Testis (tissue), 3 donors: Measurements from ENCODE around the gene STK35. TPM values are rescaled to one million over a fixed set of nuclear protein-coding genes. Genes with fewer than 3 reads are reported as not detected.

Experiments
- DNase-seq: peaks from one replicate; pipeline ENCODE4 v3.0.0-alpha.2; 2019
- H3K27ac ChIP-seq, 2 donors: fragments of 200-600 bp; sonication (generic); one replicate each; pipeline ENCODE4 v1.5.1; 2019
- H3K27me3 ChIP-seq: fragments of 200-600 bp; sonication (generic); one replicate; pipeline ENCODE4 v1.5.1; 2019
- H3K36me3 ChIP-seq: fragments of 200-600 bp; sonication (generic); one replicate; pipeline ENCODE4 v1.5.1; 2017; ENCODE audit warnings: low read depth; ENCODE audit errors: missing control alignments
- H3K4me1 ChIP-seq: fragments of 200-600 bp; sonication (generic); one replicate; pipeline ENCODE4 v1.5.1; 2019
- H3K4me3 ChIP-seq, 2 donors: fragments of 200-600 bp; sonication (generic); one replicate each; pipeline ENCODE4 v1.5.1; 2017 to 2019
- H3K9me3 ChIP-seq: fragments of 200-600 bp; sonication (generic); one replicate; pipeline ENCODE4 v1.5.1; 2017
- CTCF ChIP-seq, 3 experiments: fragments of 450-650 bp in 2 of 3; fragments of 200-600 bp in 1 of 3; sonication (generic) in 1 of 3; IDR thresholded peaks; one replicate each; pipeline ENCODE4 v1.5.1; 2016 to 2019; ENCODE audit warnings: antibody characterized with exemption in 3 of 3, mild to moderate bottlenecking in 2 of 3, moderate library complexity in 1 of 3
- POLR2A ChIP-seq: fragments of 450-650 bp; IDR thresholded peaks from one replicate; pipeline ENCODE4 v1.6.1; 2017; ENCODE audit warnings: antibody characterized with exemption, mild to moderate bottlenecking, moderate library complexity
- WGBS, 2 donors: methylation state at CpG; one replicate each; pipeline ENCODE4 v1.1.5; 2018; 5-methylcytosine and 5-hydroxymethylcytosine counted together
- intact Hi-C: fragments of 100-400 bp; cut with DNase I; formaldehyde crosslinking; loops from one replicate; pipeline ENCODE4 v1.15.1; 2023; ENCODE audit warnings: low total_unique reads
- polyA plus RNA-seq: library from polyadenylated mRNA; stranded (reverse); fragments of 350-450 nt; fragmentation: Illumina TruSeq; extraction: RNeasy Lipid Tissue Mini Kit (QIAGEN cat#74804); gene quantifications from one replicate; pipeline ENCODE4 v1.2.3, GENCODE V29; 2014; ENCODE audit warnings: low read depth, low replicate concordance; ENCODE audit not compliant: insufficient read depth
- total RNA-seq, 2 donors: library from RNA; depleted of rRNA; stranded (reverse); fragments of >200 nt; gene quantifications; one replicate each; pipeline ENCODE4 v1.2.3, GENCODE V29; 2016

Gene STK35
- total and polyA plus RNA-seq, 3 donors from 2014 or later, result 46.3 to 82.8 (median 73.0) TPM

- no peak overlapping the region for H3K4me3 ChIP-seq
- 55 to 66% methylated on average over 4 of the region's 4 CpGs for WGBS, 2 donors
- H3K27me3 ChIP-seq, result no peaks in the 10 kb centered on the region
- no peaks in the 10 kb centered on the region for H3K4me1 ChIP-seq
- H3K36me3 ChIP-seq, result no peaks in the 10 kb centered on the region
- no peak for DNase-seq
- no peaks in the 10 kb centered on the region for H3K9me3 ChIP-seq
- peak in 2 of 3 experiments; percentile 8 to 41 for TF ChIP-seq CTCF (IDR thresholded peaks at IDR 0.05)
- no peak for TF ChIP-seq POLR2A
- intact Hi-C loops, result no loop called here
- no peak overlapping the region for H3K27ac ChIP-seq
These were observed 8.4 kb upstream of the STK35 start for GRCh38 chr20:2093159-2093781.

- H3K36me3 ChIP-seq, result no peaks in the 10 kb centered on the region
- no peaks in the 10 kb centered on the region for H3K27me3 ChIP-seq
- no peaks in the 10 kb centered on the region for H3K9me3 ChIP-seq
- 61 to 63% methylated on average over 8 of the region's 8 CpGs for WGBS, 2 donors
- no peaks in the 10 kb centered on the region for H3K4me1 ChIP-seq
- intact Hi-C loops, result no loop called here
- H3K4me3 ChIP-seq, result no peak overlapping the region
- no peak overlapping the region for H3K27ac ChIP-seq
- DNase-seq, result no peak
- TF ChIP-seq CTCF (IDR thresholded peaks at IDR 0.05) (no peak), POLR2A (no peak)
These were observed 7.7 kb upstream of the STK35 start for GRCh38 chr20:2093883-2094282.

GRCh38 chr20:2101865-2102584, 398 bp downstream of the STK35 start:
- H3K36me3 ChIP-seq, result no peaks in the 10 kb centered on the region
- TF ChIP-seq POLR2A (no peak), CTCF (IDR thresholded peaks at IDR 0.05) (peak in 1 of 3 experiments; percentile 28)
- 1% methylated on average over 25 to 64 of the region's 64 CpGs for WGBS, 2 donors
- DNase-seq, result peak; percentile 94
- no peaks in the 10 kb centered on the region for H3K9me3 ChIP-seq
- no peaks in the 10 kb centered on the region for H3K27me3 ChIP-seq
- peaks cover 26% of the 10 kb centered on the region for H3K4me1 ChIP-seq
- intact Hi-C loops, result no loop called here
- peak overlapping the region; percentile 85 to 86 for H3K4me3 ChIP-seq
- H3K27ac ChIP-seq, result peak overlapping the region; percentile 93 to 99

GRCh38 chr20:2102585-2103460, 1.2 kb downstream of the STK35 start:
- DNase-seq, result peak; percentile 87
- no peaks in the 10 kb centered on the region for H3K27me3 ChIP-seq
- TF ChIP-seq POLR2A (no peak), CTCF (IDR thresholded peaks at IDR 0.05) (peak in 1 of 3 experiments; percentile 25)
- 0% methylated on average over 2 to 94 of the region's 95 CpGs for WGBS, 2 donors
- no peaks in the 10 kb centered on the region for H3K36me3 ChIP-seq
- H3K4me3 ChIP-seq, result peak overlapping the region; percentile 85 to 86
- intact Hi-C loops, result no loop called here
- H3K9me3 ChIP-seq, result no peaks in the 10 kb centered on the region
- H3K4me1 ChIP-seq, result peaks cover 26% of the 10 kb centered on the region
- H3K27ac ChIP-seq, result peak overlapping the region; percentile 93 to 99
